Subcutaneous abdominal adipose tissue (tissue), 5 donors: ENCODE data around the gene LPXN.

Source experiments
- H3K27ac ChIP-seq: one replicate; pipeline ENCODE4 v1.7.0; 2013; ENCODE audit warnings: low read depth, mild to moderate bottlenecking, inconsistent platforms, low read length, moderate library complexity
- H3K27me3 ChIP-seq, 5 donors: one replicate each; pipeline ENCODE4 v1.7.0; 2013; ENCODE audit warnings: low read length in 5 of 5, inconsistent platforms in 1 of 5; ENCODE audit not compliant: control insufficient read depth in 5 of 5, insufficient read depth in 4 of 5
- H3K36me3 ChIP-seq, 5 donors: one replicate each; pipeline ENCODE4 v1.7.0; 2013; ENCODE audit warnings: low read length in 5 of 5; ENCODE audit not compliant: control insufficient read depth in 5 of 5, insufficient read depth in 5 of 5
- H3K4me1 ChIP-seq, 5 donors: one replicate each; pipeline ENCODE4 v1.7.0; 2013; ENCODE audit warnings: low read length in 5 of 5, mild to moderate bottlenecking in 3 of 5, moderate library complexity in 1 of 5; ENCODE audit not compliant: control insufficient read depth in 5 of 5, insufficient read depth in 5 of 5
- H3K4me3 ChIP-seq, 5 donors: one replicate each; pipeline ENCODE4 v1.7.0; 2013; ENCODE audit warnings: low read length in 5 of 5, low read depth in 1 of 5
- H3K9ac ChIP-seq, 5 donors: one replicate each; pipeline ENCODE4 v1.7.0; 2013; ENCODE audit warnings: low read length in 5 of 5, mild to moderate bottlenecking in 4 of 5, moderate library complexity in 3 of 5
- H3K9me3 ChIP-seq, 5 donors: one replicate each; pipeline ENCODE4 v1.7.0; 2013; ENCODE audit warnings: low read length in 5 of 5; ENCODE audit not compliant: control insufficient read depth in 5 of 5
- donor health status: healthy.
- donor health status: healthy.
- donor health status: healthy.
- donor health status: healthy.
- donor health status: healthy.

Gene LPXN

GRCh38 chr11:58505849-58506248, 69.8 kb downstream of the LPXN start:
- no peaks in the 10 kb centered on the region for H3K9me3 ChIP-seq
- H3K9ac ChIP-seq = no peak overlapping the region
- H3K4me3 ChIP-seq = no peak overlapping the region
- no peaks in the 10 kb centered on the region for H3K36me3 ChIP-seq
- no peak overlapping the region for H3K27ac ChIP-seq
- H3K27me3 ChIP-seq = no peaks in the 10 kb centered on the region
- H3K4me1 ChIP-seq = no peaks in the 10 kb centered on the region

GRCh38 chr11:58504232-58504631, 71.4 kb downstream of the LPXN start:
- H3K9me3 ChIP-seq = no peaks in the 10 kb centered on the region
- no peak overlapping the region for H3K27ac ChIP-seq
- no peak overlapping the region for H3K9ac ChIP-seq
- no peak overlapping the region for H3K4me3 ChIP-seq
- no peaks in the 10 kb centered on the region for H3K36me3 ChIP-seq
- H3K4me1 ChIP-seq = no peaks in the 10 kb centered on the region
- no peaks in the 10 kb centered on the region for H3K27me3 ChIP-seq

GRCh38 chr11:58503361-58503856, 72.2 kb downstream of the LPXN start:
- no peak overlapping the region for H3K9ac ChIP-seq
- H3K36me3 ChIP-seq = no peaks in the 10 kb centered on the region
- H3K4me1 ChIP-seq = no peaks in the 10 kb centered on the region
- no peaks in the 10 kb centered on the region for H3K9me3 ChIP-seq
- no peak overlapping the region for H3K4me3 ChIP-seq
- H3K27me3 ChIP-seq = no peaks in the 10 kb centered on the region
- H3K27ac ChIP-seq = no peak overlapping the region

GRCh38 chr11:58502004-58502403, 73.7 kb downstream of the LPXN start:
- Histone ChIP-seq H3K36me3 (no peaks in the 10 kb centered on the region), H3K9me3 (no peaks in the 10 kb centered on the region)

GRCh38 chr11:58498464-58498863, 77.2 kb downstream of the LPXN start:
- Histone ChIP-seq H3K36me3 (no peaks in the 10 kb centered on the region), H3K27ac (no peak overlapping the region), H3K4me3 (no peak overlapping the region), H3K4me1 (no peaks in the 10 kb centered on the region), H3K9ac (no peak overlapping the region), H3K27me3 (no peaks in the 10 kb centered on the region), H3K9me3 (no peaks in the 10 kb centered on the region)

More at GRCh38 chr11:58502004-58502403, 73.7 kb downstream of the LPXN start:
- Histone ChIP-seq H3K27ac (no peak overlapping the region), H3K9ac (no peak overlapping the region), H3K27me3 (no peaks in the 10 kb centered on the region), H3K4me3 (no peak overlapping the region), H3K4me1 (no peaks in the 10 kb centered on the region)

- Histone ChIP-seq H3K27me3 (no peaks in the 10 kb centered on the region), H3K36me3 (no peaks in the 10 kb centered on the region), H3K27ac (no peak overlapping the region), H3K4me3 (no peak overlapping the region), H3K9ac (no peak overlapping the region), H3K4me1 (no peaks in the 10 kb centered on the region), H3K9me3 (no peaks in the 10 kb centered on the region)
Observed at GRCh38 chr11:58497951-58498350, 77.7 kb downstream of the LPXN start.

GRCh38 chr11:58495906-58496305, 79.8 kb downstream of the LPXN start:
- Histone ChIP-seq H3K9me3 (no peaks in the 10 kb centered on the region), H3K36me3 (no peaks in the 10 kb centered on the region), H3K27me3 (no peaks in the 10 kb centered on the region), H3K27ac (no peak overlapping the region), H3K9ac (no peak overlapping the region), H3K4me3 (no peak overlapping the region), H3K4me1 (no peaks in the 10 kb centered on the region)

GRCh38 chr11:58494101-58494500, 81.6 kb downstream of the LPXN start:
- H3K4me1 ChIP-seq = no peaks in the 10 kb centered on the region
- H3K36me3 ChIP-seq = no peaks in the 10 kb centered on the region
- no peaks in the 10 kb centered on the region for H3K27me3 ChIP-seq
- no peak overlapping the region for H3K9ac ChIP-seq
- no peak overlapping the region for H3K4me3 ChIP-seq
- no peak overlapping the region for H3K27ac ChIP-seq
- H3K9me3 ChIP-seq = no peaks in the 10 kb centered on the region

- Histone ChIP-seq H3K36me3 (no peaks in the 10 kb centered on the region), H3K27me3 (no peaks in the 10 kb centered on the region), H3K9me3 (no peaks in the 10 kb centered on the region), H3K9ac (no peak overlapping the region), H3K4me1 (no peaks in the 10 kb centered on the region), H3K4me3 (no peak overlapping the region), H3K27ac (no peak overlapping the region)
Observed at GRCh38 chr11:58493676-58494075, 82.0 kb downstream of the LPXN start.

GRCh38 chr11:58490827-58491226, 84.8 kb downstream of the LPXN start:
- H3K9ac ChIP-seq = no peak overlapping the region
- no peaks in the 10 kb centered on the region for H3K4me1 ChIP-seq
- no peaks in the 10 kb centered on the region for H3K27me3 ChIP-seq
- no peaks in the 10 kb centered on the region for H3K9me3 ChIP-seq
- H3K4me3 ChIP-seq = no peak overlapping the region
- no peak overlapping the region for H3K27ac ChIP-seq
- no peaks in the 10 kb centered on the region for H3K36me3 ChIP-seq

- H3K36me3 ChIP-seq = no peaks in the 10 kb centered on the region
- H3K27ac ChIP-seq = no peak overlapping the region
- H3K27me3 ChIP-seq = peaks cover 0 to 2% (median 0%) of the 10 kb centered on the region in 5 donors
- no peaks in the 10 kb centered on the region for H3K9me3 ChIP-seq
- H3K4me1 ChIP-seq = no peaks in the 10 kb centered on the region
- no peak overlapping the region for H3K9ac ChIP-seq
- no peak overlapping the region for H3K4me3 ChIP-seq
Observed at GRCh38 chr11:58487170-58487569, 88.5 kb downstream of the LPXN start.
